Measurements from ENCODE around the gene TMEM143.

- TF ChIP-seq POLR2A (IDR thresholded peaks at IDR 0.05) (no peak), CTCF (IDR thresholded peaks at IDR 0.05) (no peak), POLR2AphosphoS5 (IDR thresholded peaks at IDR 0.05; ENCODE audit: insufficient read depth in 1 of 2, low read depth in 1 of 2) (no peak)
Observed at GRCh38 chr19:48396016-48396823, 32.5 kb upstream of the TMEM143 start.
